CD4-positive, alpha-beta T cell treated with Interleukin-6 at 100 ng/mL for 8 hours (primary cell): Measurements from ENCODE around the gene PHACTR1.

Experiments
- DNase-seq: peaks from one replicate; pipeline ENCODE4 v3.0.0-alpha.2; 2020; ENCODE audit warnings: mixed read lengths, low spot score

PHACTR1 gene

GRCh38 chr6:12849809-12850198, 133.2 kb downstream of the PHACTR1 start:
- DNase-seq: no peak

GRCh38 chr6:12851123-12851695, 134.6 kb downstream of the PHACTR1 start:
- no peak for DNase-seq

GRCh38 chr6:12861603-12862002, 145.0 kb downstream of the PHACTR1 start:
- DNase-seq: no peak

DNA sequence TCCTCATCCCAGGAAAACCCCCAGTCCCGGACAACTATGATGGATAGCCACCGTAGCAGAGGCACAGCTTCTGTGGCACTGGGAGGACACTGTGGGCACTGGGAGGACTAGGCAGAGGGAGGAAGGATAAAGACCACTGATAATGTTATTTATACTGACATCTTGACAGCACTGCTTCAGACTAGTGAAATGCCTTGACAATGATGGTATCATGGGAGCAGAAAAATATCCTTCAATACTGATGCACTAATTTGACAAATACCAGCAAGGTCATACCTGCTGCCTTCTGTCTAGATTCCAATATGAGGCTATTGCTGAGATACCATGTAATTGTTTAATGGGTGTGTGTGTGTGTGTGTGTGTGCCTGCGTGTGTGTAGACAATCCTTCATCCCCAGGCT, 148.6 kb downstream of the PHACTR1 start:
- no peak for DNase-seq

DNA sequence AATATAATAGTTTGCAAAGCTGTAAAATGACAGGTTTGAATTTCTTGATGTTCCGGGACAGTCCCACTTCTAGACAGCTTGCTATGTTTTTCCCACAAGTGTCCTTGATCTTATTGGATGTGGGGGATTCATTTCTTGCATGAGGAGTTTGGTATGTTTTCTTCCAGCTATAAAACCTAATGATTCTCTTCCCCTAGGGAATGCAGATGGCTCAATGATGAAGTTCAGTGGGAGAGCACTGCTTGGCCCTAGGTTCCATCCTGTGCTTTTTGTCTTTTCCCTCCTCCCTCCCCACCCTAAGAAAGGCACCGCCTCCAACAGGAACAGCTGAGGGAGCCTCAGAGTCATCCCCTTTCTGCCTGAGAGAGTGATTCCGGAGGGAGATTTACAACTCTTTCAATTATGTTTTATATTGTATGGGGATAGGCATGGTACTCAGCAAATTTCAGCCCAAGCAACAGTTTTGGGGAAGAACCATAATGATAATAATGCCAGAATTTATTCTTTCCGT, 149.2 kb downstream of the PHACTR1 start:
- no peak for DNase-seq

DNA sequence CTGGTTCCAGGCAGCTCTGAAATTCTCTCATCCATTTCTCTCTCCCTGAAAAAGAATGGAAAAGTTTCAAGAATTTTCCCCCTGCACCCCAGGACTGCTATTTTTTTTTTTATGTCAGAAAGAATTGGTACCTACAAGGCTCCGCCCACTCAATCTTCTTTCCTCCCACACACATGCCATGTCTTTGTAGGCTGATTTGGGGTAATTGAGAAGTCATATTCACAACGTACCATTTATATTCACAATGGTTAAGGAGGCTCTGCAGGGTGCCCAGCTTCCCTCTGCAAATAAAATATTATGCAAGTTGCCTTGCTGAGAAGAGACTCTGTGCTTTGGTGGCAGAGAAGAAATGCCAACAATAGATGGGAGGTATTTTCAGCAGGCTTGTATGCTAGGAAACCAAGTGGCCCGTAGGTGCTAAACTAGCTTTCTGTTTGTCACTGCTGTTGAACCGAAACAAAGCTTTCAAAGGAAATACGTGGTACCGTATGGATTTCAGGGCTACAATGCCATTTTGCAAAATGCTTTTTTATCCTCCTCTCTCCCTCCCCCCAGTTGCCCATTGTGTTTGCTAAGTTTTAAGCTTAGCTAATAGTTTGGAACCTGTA, 150.0 kb downstream of the PHACTR1 start:
- no peak for DNase-seq

- no peak for DNase-seq
Observed at GRCh38 chr6:12869816-12870432, 153.4 kb downstream of the PHACTR1 start.

DNA sequence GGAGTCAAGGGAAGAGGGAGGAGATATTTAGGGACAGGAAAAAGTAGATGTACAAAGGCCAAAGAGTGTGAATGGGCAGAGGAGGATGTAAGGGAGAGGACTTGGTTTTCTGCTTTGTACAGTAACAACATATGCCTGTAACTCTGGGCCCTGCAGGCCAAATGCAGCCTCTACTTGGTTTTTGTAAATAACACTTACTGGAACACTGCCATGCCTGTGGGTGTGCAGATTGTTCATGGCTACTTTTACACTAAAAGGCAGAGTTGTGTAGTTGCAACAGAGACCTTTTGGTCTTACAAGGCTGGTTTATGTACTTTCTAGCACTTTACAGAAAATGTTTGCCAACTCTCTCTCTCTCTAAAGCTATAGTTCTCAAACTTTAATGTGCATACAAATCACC, 157.1 kb downstream of the PHACTR1 start:
- no peak for DNase-seq

DNA sequence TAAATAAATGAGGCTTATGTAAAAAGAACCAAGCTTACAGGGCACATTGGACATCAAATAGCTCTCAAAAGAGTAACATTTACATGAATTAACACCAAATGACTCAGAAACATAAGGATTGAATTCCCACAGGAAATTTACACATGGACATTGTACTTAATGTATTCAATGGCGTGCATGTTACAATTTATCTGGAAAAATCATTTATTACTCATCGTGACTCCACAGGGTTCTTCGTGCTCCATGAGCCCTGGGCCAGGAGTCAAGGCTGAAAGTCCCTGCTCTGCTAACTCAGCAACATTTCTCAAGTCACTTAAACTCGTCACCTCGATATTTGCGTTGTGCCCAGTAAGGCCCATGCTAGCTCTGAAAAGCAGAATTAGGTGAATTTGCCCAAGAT, 158.5 kb downstream of the PHACTR1 start:
- no peak for DNase-seq

DNA sequence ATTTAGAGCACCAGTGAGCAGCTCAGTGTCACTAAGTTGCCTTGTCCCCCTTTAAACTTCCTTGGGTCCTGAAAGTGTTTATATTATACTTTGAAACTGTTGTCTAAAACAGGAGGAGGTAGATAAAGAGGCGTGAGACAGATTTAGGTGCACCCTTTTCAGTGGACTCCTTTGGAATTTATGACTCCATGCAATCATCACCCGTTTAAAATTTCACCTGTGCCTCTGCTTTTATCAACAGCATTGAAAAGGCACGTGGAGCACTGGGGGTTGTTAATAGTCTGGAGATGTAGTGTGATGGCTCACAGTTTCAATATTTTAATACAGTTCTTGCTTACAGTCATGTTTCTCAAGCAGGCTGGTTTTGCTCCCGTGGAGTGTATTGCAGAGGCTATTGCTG, 162.2 kb downstream of the PHACTR1 start:
- DNase-seq: no peak

GRCh38 chr6:12882761-12883290, 166.3 kb downstream of the PHACTR1 start:
- no peak for DNase-seq

DNA sequence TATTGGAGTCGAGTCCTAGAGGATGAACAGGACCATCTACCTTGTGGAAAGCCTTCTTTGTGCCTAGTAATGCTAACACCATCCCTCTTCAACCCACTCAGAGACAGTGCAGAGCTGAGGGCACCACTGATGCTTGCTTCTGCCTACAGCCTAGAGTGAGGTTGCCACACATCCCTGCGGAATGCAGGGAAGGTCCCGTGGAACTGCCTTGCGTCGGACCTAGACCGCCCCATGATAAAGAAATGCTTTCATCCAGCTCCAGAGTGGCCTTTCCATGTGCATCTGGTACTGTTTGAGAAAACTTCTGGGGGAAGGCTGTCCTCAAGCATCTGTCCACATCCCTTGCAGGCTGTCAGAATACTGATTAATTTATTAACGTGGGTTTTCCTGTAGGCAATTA, 168.4 kb downstream of the PHACTR1 start:
- no peak for DNase-seq

GRCh38 chr6:12886961-12887775, 170.6 kb downstream of the PHACTR1 start:
- no peak for DNase-seq

DNA sequence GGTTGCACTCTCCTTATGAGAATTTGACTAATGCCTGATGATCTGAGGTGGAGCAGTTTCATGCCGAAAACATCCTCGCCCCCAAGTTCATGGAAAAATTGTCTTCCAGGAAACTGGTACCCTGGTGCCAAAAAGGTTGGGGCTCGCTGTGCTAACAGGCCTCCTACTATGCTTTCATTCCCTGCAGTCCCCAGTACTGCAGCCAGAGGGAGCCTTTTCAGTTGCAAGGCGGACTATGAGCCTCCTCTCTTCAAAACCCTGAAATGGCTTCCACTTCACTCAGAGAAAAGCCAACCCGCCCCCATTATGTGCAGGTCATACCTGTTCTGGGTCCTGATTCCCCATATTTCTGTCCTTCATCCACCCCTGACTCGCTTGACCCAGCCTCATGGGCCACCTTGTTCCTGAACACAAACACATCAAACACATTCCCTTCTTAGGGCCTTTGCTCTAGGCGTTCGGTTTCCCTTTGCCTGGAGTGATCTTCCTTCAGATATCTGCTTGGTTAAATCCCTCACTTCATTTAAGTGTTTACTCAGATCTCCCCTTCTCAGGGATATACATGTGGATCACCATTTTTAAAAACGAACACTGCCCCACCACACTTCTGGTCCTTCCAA, 173.7 kb downstream of the PHACTR1 start:
- DNase-seq: no peak

- DNase-seq: no peak
Observed at GRCh38 chr6:12891595-12891994, 175.0 kb downstream of the PHACTR1 start.

GRCh38 chr6:12892151-12892550, 175.6 kb downstream of the PHACTR1 start:
- no peak for DNase-seq

GRCh38 chr6:12893036-12893435, 176.5 kb downstream of the PHACTR1 start:
- DNase-seq: no peak

- no peak for DNase-seq
Observed at GRCh38 chr6:12895721-12896120, 179.2 kb downstream of the PHACTR1 start.

DNA sequence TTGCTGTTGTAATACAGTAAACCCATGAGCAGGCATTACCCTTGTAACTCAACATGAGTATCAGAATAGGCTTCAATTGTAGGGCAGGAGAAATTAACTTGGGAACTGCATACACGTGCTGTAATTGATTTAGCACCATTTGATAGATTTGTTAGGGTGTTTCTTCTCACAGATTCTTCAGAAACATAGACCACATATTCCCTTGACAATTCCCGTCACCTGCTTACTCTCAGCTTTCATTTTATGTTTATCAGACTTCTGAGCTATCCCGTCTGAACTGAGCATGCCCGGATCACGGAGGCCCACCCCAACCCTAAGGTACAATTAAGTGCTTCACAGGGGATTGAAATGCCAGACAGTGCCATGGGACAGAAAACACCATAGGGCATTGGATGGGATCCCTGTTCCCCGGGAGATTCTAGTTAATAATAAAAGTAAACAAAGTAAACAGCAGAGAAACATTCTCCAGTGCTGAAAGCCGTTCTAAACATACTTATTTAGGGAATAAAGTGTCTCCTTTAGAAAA, 179.7 kb downstream of the PHACTR1 start:
- DNase-seq: no peak

- DNase-seq: no peak
Observed at GRCh38 chr6:12898603-12899002, 182.0 kb downstream of the PHACTR1 start.

DNA sequence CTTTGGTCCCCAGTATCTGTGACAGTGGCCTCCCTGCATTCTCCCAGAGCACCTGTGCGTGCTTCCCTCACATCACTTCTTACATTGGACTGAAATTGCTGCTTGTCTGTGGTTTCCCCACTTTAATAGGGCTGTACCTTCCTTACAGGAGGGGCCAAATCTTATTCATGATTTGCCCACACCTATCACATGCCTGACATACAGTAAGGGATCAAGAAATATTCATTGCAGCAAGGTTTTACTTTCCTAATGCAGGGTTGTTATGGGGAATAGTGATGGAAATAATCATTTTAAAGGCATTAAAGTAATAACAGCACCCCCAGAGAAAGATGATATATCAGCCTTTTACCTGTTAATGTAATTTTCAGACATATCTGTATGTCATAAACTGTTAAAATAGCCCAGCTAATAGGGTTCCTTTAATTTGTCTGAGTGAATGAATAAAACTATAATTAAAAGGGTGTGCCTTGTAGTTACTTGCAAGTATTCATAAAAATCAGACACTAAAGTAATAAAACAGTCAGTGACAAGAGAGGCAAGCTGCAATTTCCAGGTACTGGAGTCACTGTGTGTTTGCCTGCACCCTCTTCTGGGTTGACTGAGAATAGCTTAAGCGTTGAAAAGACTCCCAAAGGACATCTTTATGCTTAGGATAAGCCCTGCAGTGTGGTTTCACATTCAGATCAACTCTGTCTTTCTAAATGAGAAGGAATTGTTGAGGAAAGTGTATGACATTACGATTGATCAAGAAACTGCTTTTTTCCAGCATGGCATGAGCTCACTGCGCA, 182.7 kb downstream of the PHACTR1 start:
- DNase-seq: no peak
